Stimulated activated CD4-positive, alpha-beta T cell treated with anti-CD3 and anti-CD28 coated beads, Interleukin-12 subunit alpha, Interleukin-12 subunit beta, amount 100 ng/mL, for 48 hours (primary cell): Measurements from ENCODE around the gene SLC26A5.

Experiments used
- DNase-seq, 3 donors: peaks; one replicate each; pipeline ENCODE4 v3.0.0-alpha.2; 2020; ENCODE audit warnings: low read depth in 2 of 3, low spot score in 1 of 3

Gene SLC26A5

GRCh38 chr7:103348452-103348851 lies 97.6 kb downstream of the SLC26A5 start:
- no peak for DNase-seq

DNA sequence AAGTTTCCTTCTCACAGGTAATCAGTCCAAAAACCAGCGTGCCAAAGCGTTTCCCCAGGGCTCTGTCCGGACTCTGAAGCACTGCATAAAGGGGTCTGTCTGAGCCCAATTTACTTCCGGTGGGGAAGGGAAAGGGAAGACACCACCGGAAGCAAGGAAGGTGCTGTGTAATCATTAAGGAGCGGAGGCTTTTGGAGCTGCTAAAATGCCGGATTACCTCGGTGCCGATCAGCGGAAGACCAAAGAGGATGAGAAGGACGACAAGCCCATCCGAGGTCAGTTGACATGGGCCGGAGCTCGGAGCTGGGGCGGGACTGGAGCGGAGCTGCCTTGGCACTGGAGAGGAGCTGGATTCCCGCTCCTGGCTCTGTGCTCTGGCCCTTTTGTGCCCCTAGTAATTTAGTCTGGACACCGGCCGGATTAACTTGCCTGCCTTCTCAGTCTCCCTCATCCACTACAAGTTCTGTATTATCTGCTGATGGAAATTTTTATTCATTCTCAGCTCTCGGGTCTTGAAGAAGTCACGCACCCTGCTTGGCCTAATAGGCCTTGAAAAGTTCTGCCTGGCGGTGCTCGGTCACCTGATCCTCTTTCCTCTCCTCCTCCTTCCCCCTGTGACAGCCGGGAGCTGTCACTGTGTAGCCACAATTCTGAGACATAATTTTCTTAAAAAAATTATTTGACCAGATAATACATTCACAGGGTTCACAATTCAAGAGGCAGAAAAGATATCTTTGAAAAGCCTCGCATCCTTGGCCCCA lies 98.3 kb downstream of the SLC26A5 start, which contains the start of gene PSMC2:
Gene PSMC2 (plus strand): TSS at position 137 of the 761 bp plus-strand sequence. CDS start 69 bp downstream, at position 206.
- DNase-seq: peak; percentile 70 to 78 (median 73)

DNA sequence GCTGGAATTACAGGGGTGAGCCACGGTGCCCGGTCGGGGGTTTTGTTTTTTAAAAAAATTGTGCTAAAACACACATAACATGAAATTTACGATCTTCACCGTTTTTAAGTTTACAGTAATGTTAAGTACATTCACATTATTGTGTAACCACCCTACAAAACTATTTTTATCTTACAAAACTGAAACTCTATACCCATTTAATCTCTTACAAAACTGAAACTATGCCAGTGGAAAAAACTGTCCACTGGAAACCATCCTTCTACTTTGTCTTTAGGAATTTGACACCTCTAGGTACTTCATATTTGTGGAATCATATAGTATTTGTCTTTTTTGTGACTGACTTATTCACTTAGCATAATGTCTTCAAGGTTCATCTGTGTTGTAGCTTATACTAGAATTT lies 99.6 kb downstream of the SLC26A5 start:
- no peak for DNase-seq

DNA sequence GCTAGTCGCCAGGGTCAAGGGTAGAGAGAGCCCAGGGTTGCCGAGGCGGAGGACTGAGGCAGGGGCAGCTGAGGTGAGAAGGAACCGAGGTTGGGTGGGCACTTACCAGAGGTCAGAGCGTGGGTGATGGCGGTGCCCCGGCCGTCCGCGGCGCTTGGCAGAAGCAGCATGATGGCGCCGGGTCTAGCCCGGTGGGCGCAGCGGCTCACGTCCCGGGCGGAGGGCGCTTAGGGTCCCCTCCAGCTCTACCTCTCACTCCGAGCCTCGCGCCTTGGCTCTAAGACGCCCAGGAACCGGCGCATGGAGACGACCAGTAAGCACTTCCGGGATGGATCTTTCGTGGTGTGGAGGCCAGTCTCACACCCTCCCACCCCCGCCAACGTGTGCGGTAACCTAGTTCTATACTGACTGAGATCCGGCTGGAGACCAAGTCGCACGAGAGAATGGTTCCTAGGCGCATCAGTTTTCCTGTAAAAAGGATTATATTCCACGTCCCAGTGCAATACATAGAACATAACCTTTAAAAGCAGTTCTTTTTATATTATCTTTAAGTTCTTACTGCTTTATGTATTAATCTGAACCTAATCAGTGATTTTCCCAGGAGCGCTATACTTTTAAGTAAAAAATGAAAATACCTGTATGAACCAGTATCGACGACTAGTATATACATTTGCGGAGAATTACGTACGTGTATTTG lies 101.4 kb downstream of the SLC26A5 start, which contains the start of gene DNAJC2:
Gene DNAJC2 (minus strand): TSS at position 315 of the 697 bp plus-strand sequence. CDS start 145 bp downstream, at position 170.
- DNase-seq: peak; percentile 77 to 79 (median 78)

- peak in 2 of 3 donors; percentile 13 to 14 for DNase-seq
These were observed 102.1 kb downstream of the SLC26A5 start for GRCh38 chr7:103343758-103344452.

- no peak for DNase-seq
These were observed 102.7 kb downstream of the SLC26A5 start for GRCh38 chr7:103343332-103343731.

DNA sequence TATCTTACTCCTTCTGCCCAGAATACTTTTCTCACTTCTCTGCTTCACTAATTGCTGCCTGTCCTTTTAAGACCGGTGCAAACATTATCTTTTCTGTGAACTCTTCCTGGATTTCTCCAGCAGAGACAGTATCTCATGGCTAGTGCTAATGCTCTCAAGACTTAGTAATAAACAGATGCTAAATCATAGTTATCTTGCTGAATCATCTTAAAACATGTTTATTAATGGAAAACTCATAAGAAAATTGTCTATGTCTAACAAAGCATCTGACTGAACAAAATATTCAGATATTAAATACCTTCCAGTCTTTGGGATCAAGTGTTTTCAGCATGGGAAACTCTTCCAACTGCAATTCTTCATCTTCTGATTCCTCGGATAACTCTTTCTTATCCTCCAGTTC lies 104.5 kb downstream of the SLC26A5 start:
- DNase-seq: no peak

DNA sequence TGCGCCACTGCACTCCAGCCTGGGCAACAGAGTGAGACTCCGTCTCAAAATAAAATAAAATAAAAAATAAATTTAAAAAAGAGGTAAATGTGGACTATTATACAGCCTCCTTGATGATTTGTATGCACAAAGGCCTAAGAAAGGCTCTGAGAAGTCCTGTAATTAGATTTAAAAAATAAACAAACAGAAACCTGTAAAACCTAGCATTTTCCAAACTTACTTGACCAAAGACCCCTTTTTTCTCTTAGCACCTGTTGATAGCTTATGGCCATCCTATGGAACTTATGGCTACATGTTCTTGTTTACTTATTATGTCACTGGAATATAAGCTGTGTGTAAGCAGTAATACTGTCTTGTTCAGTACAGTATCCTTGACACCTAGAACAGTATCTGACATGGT lies 107.1 kb downstream of the SLC26A5 start:
- no peak for DNase-seq

- no peak for DNase-seq
These were observed 109.2 kb downstream of the SLC26A5 start for GRCh38 chr7:103336761-103337160.

- no peak for DNase-seq
These were observed 120.3 kb downstream of the SLC26A5 start for GRCh38 chr7:103325744-103326143.
